Fibroblast of pulmonary artery (primary cell): ENCODE data around the gene PCDH18.

Experiments
- DNase-seq: peaks from one replicate; pipeline ENCODE4 v3.0.0-alpha.2; 2010; ENCODE audit warnings: low read depth
- H3K4me3 ChIP-seq: replicated peaks from 2 replicates; pipeline ENCODE4 v1.5.1; 2011; ENCODE audit warnings: low read depth, mild to moderate bottlenecking, control low read depth, low read length, moderate library complexity
- TF ChIP-seq, protein P1 (sequence below): IDR thresholded peaks from 2 replicates; pipeline ENCODE4 v1.5.1; 2011; ENCODE audit warnings: mild to moderate bottlenecking, control low read depth, low read length, inconsistent platforms; ENCODE audit errors: missing control alignments

PCDH18 gene

DNA sequence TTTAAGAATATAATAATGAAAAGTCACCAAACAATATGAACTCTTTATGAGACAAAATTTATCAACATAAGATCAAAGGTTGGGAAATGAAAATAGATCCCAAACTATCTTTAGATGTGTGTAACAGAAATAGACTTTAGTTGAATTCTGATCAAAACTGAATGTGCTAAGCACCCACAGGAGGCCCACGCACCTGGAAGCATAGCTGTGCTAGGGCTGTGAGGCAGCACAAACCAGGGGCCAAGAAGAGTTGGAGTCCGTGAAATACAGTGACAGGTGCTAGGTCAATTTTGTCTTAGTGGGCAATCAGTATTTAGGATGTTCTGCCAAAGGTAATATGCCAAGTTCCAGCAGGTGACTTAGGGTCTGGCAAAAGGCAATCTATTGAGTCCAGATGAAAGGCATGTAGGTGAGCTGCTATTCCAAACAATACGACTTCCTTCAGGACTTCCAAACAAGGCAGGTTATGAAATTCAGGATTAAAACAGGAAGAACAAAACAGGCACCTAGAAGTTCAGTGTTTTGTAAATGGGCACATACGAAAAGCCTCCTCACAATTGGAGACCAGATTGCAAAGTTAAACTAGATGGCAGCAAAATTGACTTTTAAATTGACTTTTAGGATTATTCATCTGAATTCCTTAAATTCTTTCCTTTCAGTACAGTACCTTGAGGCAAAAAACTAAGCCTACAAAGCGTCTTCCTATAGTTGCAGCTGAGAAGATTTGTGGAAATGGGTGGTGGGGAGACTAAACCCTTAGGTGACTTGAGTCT is 4.7 kb upstream of the PCDH18 start:
- TF ChIP-seq, protein P1, sequence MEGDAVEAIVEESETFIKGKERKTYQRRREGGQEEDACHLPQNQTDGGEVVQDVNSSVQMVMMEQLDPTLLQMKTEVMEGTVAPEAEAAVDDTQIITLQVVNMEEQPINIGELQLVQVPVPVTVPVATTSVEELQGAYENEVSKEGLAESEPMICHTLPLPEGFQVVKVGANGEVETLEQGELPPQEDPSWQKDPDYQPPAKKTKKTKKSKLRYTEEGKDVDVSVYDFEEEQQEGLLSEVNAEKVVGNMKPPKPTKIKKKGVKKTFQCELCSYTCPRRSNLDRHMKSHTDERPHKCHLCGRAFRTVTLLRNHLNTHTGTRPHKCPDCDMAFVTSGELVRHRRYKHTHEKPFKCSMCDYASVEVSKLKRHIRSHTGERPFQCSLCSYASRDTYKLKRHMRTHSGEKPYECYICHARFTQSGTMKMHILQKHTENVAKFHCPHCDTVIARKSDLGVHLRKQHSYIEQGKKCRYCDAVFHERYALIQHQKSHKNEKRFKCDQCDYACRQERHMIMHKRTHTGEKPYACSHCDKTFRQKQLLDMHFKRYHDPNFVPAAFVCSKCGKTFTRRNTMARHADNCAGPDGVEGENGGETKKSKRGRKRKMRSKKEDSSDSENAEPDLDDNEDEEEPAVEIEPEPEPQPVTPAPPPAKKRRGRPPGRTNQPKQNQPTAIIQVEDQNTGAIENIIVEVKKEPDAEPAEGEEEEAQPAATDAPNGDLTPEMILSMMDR = no peak
- no peak for DNase-seq
- no peak overlapping the region for H3K4me3 ChIP-seq

DNA sequence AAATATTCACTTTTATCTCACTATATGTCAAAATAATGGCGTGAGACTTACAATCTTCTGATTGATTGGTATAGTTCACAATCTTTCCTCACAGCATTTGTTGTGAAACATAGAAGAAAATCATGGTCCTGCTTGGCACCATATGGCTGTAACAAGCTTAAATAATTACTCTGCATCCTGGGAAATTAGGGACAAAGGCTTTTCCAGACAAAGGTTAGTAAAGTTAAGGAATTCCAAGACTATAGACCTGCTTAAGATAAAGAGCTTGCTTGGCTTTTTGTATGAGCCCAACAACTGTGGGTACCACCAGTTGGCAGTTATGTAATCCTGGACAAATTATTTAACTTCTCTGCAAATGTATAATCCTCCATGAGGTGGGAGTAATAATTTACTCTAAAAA is 3.4 kb upstream of the PCDH18 start:
- DNase-seq = no peak
- TF ChIP-seq, protein P1 = no peak
- H3K4me3 ChIP-seq = no peak overlapping the region

DNA sequence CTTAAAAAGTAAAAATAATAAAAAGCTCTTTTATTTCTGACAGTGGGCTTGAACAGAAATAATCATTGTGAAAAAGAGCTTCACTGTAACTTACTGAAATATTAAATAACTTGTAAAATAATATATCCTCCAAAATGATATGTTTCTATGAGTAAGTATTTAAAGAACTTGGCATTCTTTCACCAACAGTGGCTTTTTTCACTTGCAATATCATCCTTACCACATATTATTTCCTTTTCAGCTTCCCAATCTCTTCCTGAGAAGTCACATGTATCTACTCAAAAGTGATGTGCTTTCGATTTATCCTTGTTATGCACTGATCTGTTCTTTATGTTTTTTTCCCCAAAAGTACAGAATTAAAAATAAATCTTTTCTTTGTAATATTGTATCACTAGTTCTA is 2.2 kb upstream of the PCDH18 start:
- H3K4me3 ChIP-seq = no peak overlapping the region
- TF ChIP-seq, protein P1 = no peak
- DNase-seq = peak; percentile 65

- no peak overlapping the region for H3K4me3 ChIP-seq
- TF ChIP-seq, protein P1 = no peak
- DNase-seq = no peak
Observed at GRCh38 chr4:137533855-137534254, 1.6 kb upstream of the PCDH18 start.

DNA sequence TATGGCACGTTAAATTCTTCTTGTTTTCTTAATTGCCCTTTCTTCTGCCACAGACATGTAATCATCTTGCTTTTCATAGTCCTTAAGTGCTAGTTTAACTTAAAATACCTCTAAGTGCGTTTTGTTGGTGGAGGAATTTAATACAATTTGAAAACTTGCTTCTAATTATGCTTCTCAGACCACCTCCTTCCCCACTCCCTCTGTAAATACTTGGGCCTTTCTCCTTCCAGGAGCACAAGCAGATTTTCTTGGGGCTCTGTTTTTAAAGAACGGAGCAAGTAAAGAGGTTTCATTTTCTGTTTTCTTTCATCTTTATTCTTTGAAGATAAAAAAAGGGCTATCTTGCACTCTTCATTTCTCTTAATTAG is 559 bp upstream of the PCDH18 start:
- H3K4me3 ChIP-seq = peak overlapping the region; percentile 62
- DNase-seq = no peak

GRCh38 chr4:137531168-137531985 is 917 bp downstream of the PCDH18 start:
- peak; percentile 67 for DNase-seq
- peak overlapping the region; percentile 62 for H3K4me3 ChIP-seq
- TF ChIP-seq, protein P1 = peak; percentile 71

More for the DNA sequence above, 559 bp upstream of the PCDH18 start:
- TF ChIP-seq, protein P1 = no peak
